Upper lobe of left lung (tissue), 6 donors: ENCODE results near the gene ZNF366. TPM values are rescaled to one million over a fixed set of nuclear protein-coding genes. Genes with fewer than 3 reads are reported as not detected.

Experiments used
- ATAC-seq, 2 donors: fragments of 200-7000 bp; cut with Tn5 transposase; one replicate each; pipeline ENCODE4 v1.9.1; 2022; ENCODE audit warnings: mild to moderate bottlenecking in 2 of 2, moderate library complexity in 2 of 2; ENCODE audit not compliant: low FRiP score in 2 of 2
- DNase-seq, 2 donors: peaks; one replicate each; pipeline ENCODE4 v3.0.0-alpha.2; 2019 to 2020
- H3K27ac ChIP-seq, 4 donors: fragments of 200-600 bp; sonication (generic); one replicate each; pipeline ENCODE4 v1.5.1; 2016 to 2019
- H3K27me3 ChIP-seq, 4 donors: fragments of 200-600 bp; sonication (generic); one replicate each; pipeline ENCODE4 v1.5.1; 2017 to 2019
- H3K36me3 ChIP-seq, 4 donors: fragments of 200-600 bp; sonication (generic); one replicate each; pipeline ENCODE4 v1.5.1; 2016 to 2019
- H3K4me1 ChIP-seq, 4 donors: fragments of 200-600 bp; sonication (generic); one replicate each; pipeline ENCODE4 v1.5.1; 2018 to 2019
- H3K4me3 ChIP-seq, 4 donors: fragments of 200-600 bp; sonication (generic); one replicate each; pipeline ENCODE4 v1.5.1; 2017 to 2019; ENCODE audit warnings: mild to moderate bottlenecking in 2 of 4, moderate library complexity in 1 of 4
- H3K9me3 ChIP-seq, 4 donors: fragments of 200-600 bp; sonication (generic); one replicate each; pipeline ENCODE4 v1.5.1; 2018 to 2019
- EP300 ChIP-seq, 4 donors: sonication (generic); formaldehyde crosslinking; IDR thresholded peaks; one replicate each; pipeline ENCODE4 v1.5.1; 2017; ENCODE audit warnings: antibody characterized with exemption in 4 of 4, control low read depth in 2 of 4
- POLR2A ChIP-seq, 4 donors: fragments of 450-650 bp; IDR thresholded peaks; one replicate each; pipeline ENCODE4 v1.5.1; 2016 to 2017; ENCODE audit warnings: antibody characterized with exemption in 4 of 4, mild to moderate bottlenecking in 2 of 4
- POLR2AphosphoS5 ChIP-seq, 2 donors: sonication (generic); formaldehyde crosslinking; IDR thresholded peaks; one replicate each; pipeline ENCODE4 v1.5.1; 2017; ENCODE audit warnings: antibody characterized with exemption in 2 of 2
- WGBS, 2 donors: methylation state at CpG; one replicate each; pipeline ENCODE4 v1.1.5; 2017 to 2018; 5-methylcytosine and 5-hydroxymethylcytosine counted together
- total RNA-seq, 6 donors: library from RNA; depleted of rRNA in 4 of 6; stranded (reverse); fragments of >200 nt in 4 of 6; gene quantifications; one replicate each; pipeline versions ENCODE4 v1.1.0 to v1.2.1, GENCODE V29; 2016 to 2021
- TF ChIP-seq, protein P1 (sequence below), 6 experiments: fragments of 450-650 bp in 4 of 6; fragments of 200-600 bp in 2 of 6; sonication (generic) in 2 of 6; IDR thresholded peaks; one replicate each; pipeline ENCODE4 v1.5.1; 2016 to 2019; ENCODE audit warnings: antibody characterized with exemption in 6 of 6
- donor health status: DM: no; HTN: no; CAD: no; lungs with moderate emphysema.
- donor health status: DM: no; HTN: yes; CAD: no; lungs with severe emphysema.

ZNF366 gene
- total RNA-seq, 6 donors from 2014 or later, result 3.1 to 12.4 (median 6.3) TPM

DNA sequence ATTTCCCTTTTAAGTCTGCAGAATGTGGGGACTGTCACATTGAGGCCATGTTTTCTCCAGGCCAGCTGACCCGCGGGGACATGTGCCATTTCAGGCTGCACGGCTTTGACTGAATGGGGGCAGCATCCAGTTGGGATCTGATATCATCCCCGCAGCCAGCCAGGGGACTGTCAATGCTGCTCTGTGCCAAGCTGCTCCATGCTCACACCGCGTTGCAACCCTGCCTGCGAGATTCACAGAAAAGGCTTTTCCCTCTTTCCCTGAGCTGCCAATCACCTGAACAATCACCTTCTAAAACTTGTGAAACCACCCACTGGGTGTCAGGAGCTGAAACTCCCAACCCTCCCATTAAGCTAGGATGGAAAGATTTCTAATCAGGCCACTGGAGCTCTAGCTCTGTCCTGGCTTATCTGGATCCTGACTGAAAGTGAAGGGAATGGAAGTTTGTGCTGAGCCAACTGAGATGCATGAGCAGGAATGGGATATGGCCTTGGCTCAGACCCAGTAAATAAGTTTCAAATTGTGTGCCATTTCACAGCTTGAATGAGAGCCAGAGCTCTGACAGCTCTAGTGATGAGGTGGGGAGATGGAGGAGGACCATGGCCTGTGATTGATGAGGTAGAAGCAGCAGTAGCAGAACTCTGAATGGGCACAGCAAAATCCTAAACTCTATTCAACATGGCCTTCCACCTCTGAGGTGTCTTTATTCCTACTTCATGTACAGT, 34.5 kb upstream of the ZNF366 start:
- WGBS, 2 donors, result 63 to 65% methylated on average over 4 to 7 of the region's 7 CpGs
- H3K27ac ChIP-seq, result no peak overlapping the region
- TF ChIP-seq EP300 (IDR thresholded peaks at IDR 0.05), result no peak
- TF ChIP-seq, protein P1, sequence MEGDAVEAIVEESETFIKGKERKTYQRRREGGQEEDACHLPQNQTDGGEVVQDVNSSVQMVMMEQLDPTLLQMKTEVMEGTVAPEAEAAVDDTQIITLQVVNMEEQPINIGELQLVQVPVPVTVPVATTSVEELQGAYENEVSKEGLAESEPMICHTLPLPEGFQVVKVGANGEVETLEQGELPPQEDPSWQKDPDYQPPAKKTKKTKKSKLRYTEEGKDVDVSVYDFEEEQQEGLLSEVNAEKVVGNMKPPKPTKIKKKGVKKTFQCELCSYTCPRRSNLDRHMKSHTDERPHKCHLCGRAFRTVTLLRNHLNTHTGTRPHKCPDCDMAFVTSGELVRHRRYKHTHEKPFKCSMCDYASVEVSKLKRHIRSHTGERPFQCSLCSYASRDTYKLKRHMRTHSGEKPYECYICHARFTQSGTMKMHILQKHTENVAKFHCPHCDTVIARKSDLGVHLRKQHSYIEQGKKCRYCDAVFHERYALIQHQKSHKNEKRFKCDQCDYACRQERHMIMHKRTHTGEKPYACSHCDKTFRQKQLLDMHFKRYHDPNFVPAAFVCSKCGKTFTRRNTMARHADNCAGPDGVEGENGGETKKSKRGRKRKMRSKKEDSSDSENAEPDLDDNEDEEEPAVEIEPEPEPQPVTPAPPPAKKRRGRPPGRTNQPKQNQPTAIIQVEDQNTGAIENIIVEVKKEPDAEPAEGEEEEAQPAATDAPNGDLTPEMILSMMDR (IDR thresholded peaks at IDR 0.05), result no peak
- no peak for TF ChIP-seq POLR2AphosphoS5 (IDR thresholded peaks at IDR 0.05)
- TF ChIP-seq POLR2A (IDR thresholded peaks at IDR 0.05), result no peak
- no peaks in the 10 kb centered on the region for H3K27me3 ChIP-seq
- no peaks in the 10 kb centered on the region for H3K4me1 ChIP-seq
- no peak for ATAC-seq
- no peak overlapping the region for H3K4me3 ChIP-seq
- no peaks in the 10 kb centered on the region for H3K36me3 ChIP-seq
- peak in 1 of 2 donors; percentile 13 for DNase-seq
- no peaks in the 10 kb centered on the region for H3K9me3 ChIP-seq

DNA sequence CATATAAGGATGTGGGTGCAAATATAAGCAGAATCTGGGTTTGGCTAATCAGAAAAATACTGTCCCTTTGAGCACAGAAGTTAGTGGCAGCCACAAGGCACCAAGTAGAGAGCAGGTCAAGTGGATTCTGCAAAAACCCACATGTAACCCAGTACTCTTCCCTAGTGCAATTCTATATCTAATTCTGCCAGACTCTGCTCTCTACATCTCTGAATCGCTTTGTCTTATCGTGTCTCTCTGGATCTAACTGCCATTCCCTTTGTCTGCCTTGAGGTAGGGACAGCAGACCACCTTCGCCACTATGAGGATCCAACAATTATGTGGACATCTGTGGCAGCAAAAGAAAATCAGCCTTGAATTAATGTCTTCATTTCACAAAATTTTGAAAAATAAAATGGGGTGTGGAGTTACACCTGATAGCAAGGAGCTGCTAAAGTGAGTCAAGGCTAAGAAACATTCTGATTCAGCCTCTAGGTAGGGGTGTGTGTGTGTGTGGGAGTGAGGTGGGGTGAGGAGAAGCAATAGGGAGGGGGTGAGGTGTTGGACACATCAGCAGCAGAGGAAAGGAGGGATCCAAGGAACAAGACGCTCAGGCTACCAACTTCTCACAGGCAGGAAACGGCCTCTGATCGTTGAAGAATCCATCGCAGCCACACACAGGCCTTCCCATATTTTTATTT, 33.7 kb upstream of the ZNF366 start:
- no peaks in the 10 kb centered on the region for H3K36me3 ChIP-seq
- no peak overlapping the region for H3K4me3 ChIP-seq
- no peak overlapping the region for H3K27ac ChIP-seq
- no peaks in the 10 kb centered on the region for H3K9me3 ChIP-seq
- H3K4me1 ChIP-seq, result no peaks in the 10 kb centered on the region
- DNase-seq (no peak), ATAC-seq (no peak)
- no peak for TF ChIP-seq POLR2AphosphoS5 (IDR thresholded peaks at IDR 0.05)
- no peak for TF ChIP-seq EP300 (IDR thresholded peaks at IDR 0.05)
- TF ChIP-seq POLR2A (IDR thresholded peaks at IDR 0.05), result no peak
- TF ChIP-seq, protein P1 (IDR thresholded peaks at IDR 0.05), result no peak
- WGBS, 2 donors, result 85 to 90% methylated on average over 7 of the region's 7 CpGs
- no peaks in the 10 kb centered on the region for H3K27me3 ChIP-seq

DNA sequence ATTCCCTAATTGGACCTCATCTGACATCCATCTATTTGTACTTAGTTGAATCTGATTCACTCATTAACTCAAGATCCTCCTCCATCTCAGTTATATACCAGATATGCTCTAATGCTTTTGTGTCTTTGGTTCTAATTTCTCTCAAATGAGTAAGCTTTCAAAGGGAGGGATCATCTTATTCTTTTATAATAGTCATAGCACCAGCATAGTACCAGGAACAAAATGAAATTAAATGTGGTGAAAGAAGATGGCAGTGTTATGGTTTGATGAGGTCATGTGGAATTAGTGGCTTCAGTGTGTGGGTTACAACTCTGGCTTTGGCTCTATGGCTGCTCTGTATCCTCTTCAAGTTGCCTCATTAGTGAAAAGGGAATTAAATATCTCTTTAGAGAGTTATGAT, 32.5 kb upstream of the ZNF366 start:
- TF ChIP-seq, protein P1 (IDR thresholded peaks at IDR 0.05), result no peak
- TF ChIP-seq POLR2AphosphoS5 (IDR thresholded peaks at IDR 0.05), result no peak
- no peak for TF ChIP-seq POLR2A (IDR thresholded peaks at IDR 0.05)
- TF ChIP-seq EP300 (IDR thresholded peaks at IDR 0.05), result no peak
- ATAC-seq, result no peak
- Histone ChIP-seq H3K36me3 (no peaks in the 10 kb centered on the region), H3K27me3 (no peaks in the 10 kb centered on the region), H3K4me3 (no peak overlapping the region), H3K4me1 (no peaks in the 10 kb centered on the region), H3K9me3 (no peaks in the 10 kb centered on the region), H3K27ac (no peak overlapping the region)
- DNase-seq, result no peak

DNA sequence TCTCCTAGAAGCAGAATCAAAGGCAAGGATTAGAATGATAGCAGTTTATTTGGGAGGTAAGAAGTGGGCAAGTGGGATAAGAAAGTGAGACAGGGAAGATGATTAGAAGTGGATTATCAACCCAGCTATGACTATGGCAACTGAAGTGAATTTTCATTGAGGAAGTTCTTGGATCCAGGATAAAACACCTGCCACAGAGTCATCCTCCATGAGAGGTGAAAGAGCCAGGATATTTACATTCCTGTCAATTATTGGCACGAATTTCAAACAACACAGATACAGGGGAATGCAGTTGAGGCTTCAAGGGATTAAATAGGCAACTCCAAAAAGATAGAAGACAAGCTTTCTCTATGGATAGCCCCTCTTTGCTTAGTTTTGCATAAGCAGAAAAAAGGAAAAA, 31.8 kb upstream of the ZNF366 start:
- ATAC-seq (no peak), DNase-seq (no peak)
- Histone ChIP-seq H3K9me3 (no peaks in the 10 kb centered on the region), H3K4me3 (no peak overlapping the region), H3K27me3 (no peaks in the 10 kb centered on the region), H3K27ac (no peak overlapping the region), H3K36me3 (no peaks in the 10 kb centered on the region), H3K4me1 (no peaks in the 10 kb centered on the region)
- WGBS, 2 donors, result 44 to 57% methylated on average over 1 of the region's 1 CpG
- TF ChIP-seq, protein P1 (IDR thresholded peaks at IDR 0.05), result no peak
- TF ChIP-seq POLR2AphosphoS5 (IDR thresholded peaks at IDR 0.05) (no peak), POLR2A (IDR thresholded peaks at IDR 0.05) (no peak), EP300 (IDR thresholded peaks at IDR 0.05) (no peak)
